Activated CD4-positive, alpha-beta memory T cell treated with anti-CD3 and anti-CD28 coated beads for 36 hours (primary cell): ENCODE data around the gene ABCC11. TPM values are rescaled to one million over a fixed set of nuclear protein-coding genes. Genes with fewer than 3 reads are reported as not detected.

Experiments
- CTCF ChIA-PET: fragments of 350-600 bp; sonication (Branson Sonifier 250); formaldehyde crosslinking; loops from one replicate; lab custom pipeline; 2021; ENCODE audit warnings: antibody characterized with exemption, inconsistent platforms; lab: Charles Lee
- POLR2A ChIA-PET: fragments of 350-600 bp; sonication (Branson Sonifier 250); formaldehyde crosslinking; loops from one replicate; lab custom pipeline; 2021; ENCODE audit warnings: antibody characterized with exemption; lab: Charles Lee
- DNase-seq: peaks from one replicate; pipeline ENCODE4 v3.0.0-alpha.2; 2020
- H3K27ac Mint-ChIP-seq: one replicate; pipeline ENCODE4 v1.8.0; 2021; ENCODE audit warnings: mixed read lengths
- H3K27me3 Mint-ChIP-seq: one replicate; pipeline ENCODE4 v1.8.0; 2021; ENCODE audit warnings: mixed read lengths
- H3K36me3 Mint-ChIP-seq: one replicate; pipeline ENCODE4 v1.8.0; 2021; ENCODE audit warnings: mixed read lengths
- H3K4me1 Mint-ChIP-seq: one replicate; pipeline ENCODE4 v1.8.0; 2021; ENCODE audit warnings: low read depth, mixed read lengths
- H3K4me3 Mint-ChIP-seq: one replicate; pipeline ENCODE4 v1.8.0; 2021; ENCODE audit warnings: mild to moderate bottlenecking, mixed read lengths
- H3K9me3 Mint-ChIP-seq: one replicate; pipeline ENCODE4 v1.8.0; 2021; ENCODE audit warnings: mixed read lengths
- intact Hi-C: fragments of 100-400 bp; cut with micrococcal nuclease; formaldehyde crosslinking; loops from one replicate; pipeline ENCODE4 v1.15.1; 2023
- total RNA-seq, 2 experiments: library from RNA; stranded (reverse); gene quantifications; one replicate each; pipeline ENCODE4 v1.2.3, GENCODE V29; 2021

ABCC11 gene
- total RNA-seq, 2 experiments from 2014 or later, result 0.15 to 0.33 TPM

DNA sequence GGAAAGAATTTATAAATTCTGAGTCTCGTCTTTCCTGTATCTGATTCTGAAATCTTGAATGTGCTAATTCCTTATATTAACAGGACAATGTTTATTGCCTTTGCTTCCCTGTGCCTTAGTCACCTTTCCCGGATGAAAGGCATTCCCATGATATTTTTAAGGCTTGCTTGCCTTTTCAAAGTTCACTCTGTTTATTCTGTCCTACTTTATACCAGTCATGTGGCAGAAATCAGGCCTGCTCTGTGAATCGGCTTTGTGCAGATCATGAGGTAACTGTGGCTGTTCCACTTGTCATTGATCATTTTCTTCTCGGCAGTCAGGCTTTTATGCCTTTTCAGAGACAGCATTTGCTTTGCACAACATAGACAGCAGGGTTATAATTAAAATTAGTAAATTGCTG lies 28.8 kb upstream of the ABCC11 start:
- peaks cover 21% of the 10 kb centered on the region for H3K36me3 Mint-ChIP-seq

DNA sequence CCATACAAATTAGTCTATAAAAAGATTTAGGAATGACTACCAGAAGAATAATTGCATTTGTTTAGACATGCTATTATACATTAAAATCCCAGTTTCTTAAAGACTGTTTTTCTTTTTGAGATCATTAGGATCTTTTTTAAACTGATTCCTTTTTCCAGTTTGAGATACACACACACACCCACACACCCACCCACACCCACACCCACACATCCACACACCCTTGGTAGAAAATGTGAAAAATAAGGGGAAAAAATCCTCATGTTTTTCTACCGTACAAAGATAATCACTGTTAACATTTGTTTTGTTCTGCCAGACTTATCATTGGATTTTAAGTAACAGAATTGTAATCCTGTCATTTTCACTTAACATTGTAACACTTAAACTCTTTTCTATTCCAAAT lies 27.1 kb upstream of the ABCC11 start:
- Mint-ChIP-seq H3K4me3 (no peak overlapping the region), H3K27ac (no peak overlapping the region), H3K9me3 (no peaks in the 10 kb centered on the region), H3K36me3 (peaks cover 23% of the 10 kb centered on the region), H3K4me1 (no peaks in the 10 kb centered on the region), H3K27me3 (no peaks in the 10 kb centered on the region)
- ChIA-PET CTCF (no interaction called here), POLR2A (no interaction called here)
- DNase-seq, result no peak
- intact Hi-C loops, result no loop called here

More for the DNA sequence above, 28.8 kb upstream of the ABCC11 start:
- intact Hi-C loops, result no loop called here
- H3K27ac Mint-ChIP-seq, result no peak overlapping the region
- peaks cover 2% of the 10 kb centered on the region for H3K4me1 Mint-ChIP-seq
- ChIA-PET POLR2A (no interaction called here), CTCF (no interaction called here)
- no peaks in the 10 kb centered on the region for H3K9me3 Mint-ChIP-seq
- H3K4me3 Mint-ChIP-seq, result no peak overlapping the region
- DNase-seq, result no peak
- H3K27me3 Mint-ChIP-seq, result no peaks in the 10 kb centered on the region

DNA sequence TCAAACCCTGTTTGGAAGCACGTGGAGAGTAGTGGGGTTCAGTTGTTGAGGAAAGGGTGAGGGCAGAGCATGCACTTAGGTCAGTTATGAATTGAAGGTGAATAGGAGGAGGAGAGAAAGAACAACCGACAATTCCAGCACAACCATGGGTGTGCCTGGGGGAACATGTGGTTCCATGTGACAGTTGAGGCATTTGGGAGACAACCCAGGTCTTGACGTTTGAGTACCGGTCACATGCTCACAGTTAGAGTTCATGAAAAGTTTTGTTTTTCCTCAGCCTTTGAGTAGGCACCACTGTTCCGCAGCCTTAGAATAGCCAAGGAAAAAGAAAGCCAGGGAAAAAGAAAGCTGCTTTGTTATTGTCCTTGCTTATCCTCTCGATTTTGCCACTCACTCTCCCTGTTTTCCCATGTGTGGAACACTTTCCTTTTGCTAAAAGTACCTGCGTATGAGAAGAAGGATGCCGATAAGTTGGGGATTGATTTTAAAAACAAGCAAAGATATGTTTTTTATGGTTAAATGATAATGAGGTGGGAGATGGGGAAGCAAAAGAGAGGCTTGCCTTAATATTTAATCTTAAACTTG lies 25.6 kb upstream of the ABCC11 start:
- ChIA-PET CTCF (no interaction called here), POLR2A (no interaction called here)
- peaks cover 16% of the 10 kb centered on the region for H3K36me3 Mint-ChIP-seq
- intact Hi-C loops, result no loop called here
- DNase-seq, result no peak
- H3K9me3 Mint-ChIP-seq, result no peaks in the 10 kb centered on the region
- no peaks in the 10 kb centered on the region for H3K4me1 Mint-ChIP-seq
- no peak overlapping the region for H3K27ac Mint-ChIP-seq
- H3K4me3 Mint-ChIP-seq, result no peak overlapping the region
- no peaks in the 10 kb centered on the region for H3K27me3 Mint-ChIP-seq

DNA sequence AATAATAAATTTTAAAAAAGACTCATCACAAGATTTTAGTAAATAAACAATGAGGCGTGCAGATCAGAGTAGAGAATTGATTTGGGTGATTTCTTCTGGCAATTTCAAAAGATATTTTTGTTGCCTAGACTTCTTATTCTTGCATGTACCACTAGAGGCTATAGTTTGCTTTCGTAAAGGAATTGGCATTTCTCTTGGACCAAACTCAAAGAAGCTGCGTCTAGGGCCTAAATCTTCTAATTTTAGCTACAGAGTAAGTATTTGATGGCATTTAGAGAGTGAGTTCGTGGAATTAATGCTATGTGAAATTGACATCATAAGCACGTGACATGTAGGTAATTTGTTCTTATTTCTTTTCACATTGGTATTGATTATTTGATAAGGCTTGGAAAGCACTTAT lies 24.4 kb upstream of the ABCC11 start:
- CTCF ChIA-PET, result no interaction called here
- Mint-ChIP-seq H3K9me3 (no peaks in the 10 kb centered on the region), H3K27ac (no peak overlapping the region), H3K4me1 (no peaks in the 10 kb centered on the region), H3K4me3 (no peak overlapping the region), H3K27me3 (no peaks in the 10 kb centered on the region), H3K36me3 (peaks cover 12% of the 10 kb centered on the region)
- DNase-seq, result no peak
- intact Hi-C loops, result no loop called here
- POLR2A ChIA-PET, result interaction anchor here (0.6 kb wide), 1 partner anchor 1284 kb away, joined by 3 read pairs; no protein-coding TSS in a partner anchor

DNA sequence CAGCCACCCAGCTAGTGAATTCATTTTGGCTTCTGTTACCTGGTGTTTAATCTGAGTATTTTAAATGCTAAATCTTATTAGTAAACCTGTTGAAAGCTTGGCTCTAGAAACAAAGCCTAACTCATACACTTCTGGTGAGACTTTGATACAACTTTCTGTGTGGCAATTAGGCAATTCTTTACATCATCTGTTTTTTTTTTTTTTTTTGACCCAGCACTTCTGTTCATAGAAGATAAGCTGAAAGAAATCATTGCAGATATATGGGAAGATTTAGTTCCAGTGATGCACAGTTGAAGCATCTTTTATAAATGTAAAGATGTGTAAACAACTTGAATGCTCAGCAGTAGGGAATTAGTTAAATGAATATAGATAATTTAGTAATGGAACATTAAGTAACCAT lies 21.7 kb upstream of the ABCC11 start:
- Mint-ChIP-seq H3K27me3 (no peaks in the 10 kb centered on the region), H3K9me3 (no peaks in the 10 kb centered on the region), H3K27ac (no peak overlapping the region), H3K36me3 (peaks cover 22% of the 10 kb centered on the region), H3K4me1 (peaks cover 2% of the 10 kb centered on the region), H3K4me3 (no peak overlapping the region)
- CTCF ChIA-PET, result no interaction called here
- intact Hi-C loops, result no loop called here
- no peak for DNase-seq
- POLR2A ChIA-PET, result no interaction called here

DNA sequence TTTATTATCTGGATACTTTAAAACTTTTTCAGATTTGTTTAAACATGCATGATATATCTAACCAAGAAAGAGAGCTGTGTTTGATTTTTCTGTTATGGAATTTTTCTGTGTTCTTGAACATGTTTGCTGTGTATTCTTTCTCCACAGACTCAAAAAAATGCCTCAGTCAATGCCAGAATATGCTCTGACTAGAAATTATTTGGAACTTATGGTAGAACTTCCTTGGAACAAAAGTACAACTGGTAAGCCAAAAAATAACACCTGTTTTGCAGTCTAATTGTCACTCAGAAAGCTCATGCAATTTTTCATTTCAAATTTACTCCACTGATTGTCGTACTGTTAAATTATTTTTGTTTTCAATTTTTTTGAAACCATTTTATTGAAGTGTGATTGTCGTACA lies 15.3 kb upstream of the ABCC11 start:
- CTCF ChIA-PET, result no interaction called here
- POLR2A ChIA-PET, result no interaction called here
- Mint-ChIP-seq H3K9me3 (peaks cover 4% of the 10 kb centered on the region), H3K27me3 (no peaks in the 10 kb centered on the region), H3K36me3 (peaks cover 54% of the 10 kb centered on the region), H3K4me1 (peaks cover 2% of the 10 kb centered on the region), H3K4me3 (no peak overlapping the region), H3K27ac (no peak overlapping the region)
- DNase-seq, result no peak
- intact Hi-C loops, result no loop called here

DNA sequence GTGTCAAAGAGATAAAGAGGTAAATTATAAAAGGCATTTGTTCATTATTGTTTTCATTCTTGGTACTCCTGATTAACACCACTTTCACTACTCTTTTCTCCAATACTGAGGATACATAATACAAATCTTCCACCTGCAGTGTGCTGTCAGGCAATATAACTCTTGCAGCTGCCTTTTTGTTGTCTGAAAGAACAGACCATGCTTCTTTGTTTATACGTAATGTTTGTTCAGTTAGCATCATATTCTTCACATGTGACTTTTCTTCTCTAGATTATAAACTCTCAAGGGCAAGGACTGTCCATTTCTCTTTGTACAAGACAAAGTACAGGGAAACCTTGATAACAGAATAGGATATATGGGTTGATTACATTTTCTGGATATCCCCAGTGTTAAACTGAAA lies 14.2 kb upstream of the ABCC11 start:
- intact Hi-C loops, result no loop called here
- Mint-ChIP-seq H3K36me3 (peaks cover 56% of the 10 kb centered on the region), H3K9me3 (peaks cover 4% of the 10 kb centered on the region), H3K4me1 (peaks cover 2% of the 10 kb centered on the region), H3K27ac (no peak overlapping the region), H3K27me3 (no peaks in the 10 kb centered on the region), H3K4me3 (no peak overlapping the region)
- DNase-seq, result no peak
- ChIA-PET POLR2A (no interaction called here), CTCF (no interaction called here)

DNA sequence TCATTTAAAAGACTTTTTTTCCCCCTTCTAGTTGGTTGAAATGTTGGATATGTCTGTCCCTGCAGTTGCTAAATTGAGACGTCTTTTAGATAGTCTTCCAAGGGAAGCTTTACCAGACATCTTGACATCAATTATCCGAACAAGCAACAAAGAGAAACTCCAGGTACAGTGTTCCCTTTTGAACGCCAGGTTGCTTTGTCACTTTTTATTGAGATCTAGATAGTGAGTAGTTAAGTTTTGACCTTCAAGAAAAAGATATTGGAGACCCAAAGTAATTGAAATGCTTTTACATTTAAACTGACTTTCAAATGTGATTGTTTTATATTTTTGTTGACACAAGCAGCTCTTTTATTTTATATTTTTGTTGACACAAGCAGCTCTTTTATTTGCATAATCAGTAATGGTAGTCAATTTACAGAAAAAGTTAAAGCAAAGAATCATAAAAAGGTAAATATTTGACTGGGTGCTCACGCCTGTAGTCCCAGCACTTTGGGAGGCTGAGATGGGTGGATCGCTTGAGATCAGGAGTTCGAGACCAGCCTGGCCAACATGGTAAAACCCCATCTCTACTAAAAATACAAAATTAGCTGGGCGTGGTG lies 9.3 kb upstream of the ABCC11 start:
- intact Hi-C loops, result no loop called here
- Mint-ChIP-seq H3K27ac (no peak overlapping the region), H3K4me3 (no peak overlapping the region), H3K27me3 (no peaks in the 10 kb centered on the region), H3K9me3 (no peaks in the 10 kb centered on the region), H3K36me3 (peaks cover 48% of the 10 kb centered on the region), H3K4me1 (no peaks in the 10 kb centered on the region)
- POLR2A ChIA-PET, result no interaction called here
- no peak for DNase-seq
- CTCF ChIA-PET, result no interaction called here

DNA sequence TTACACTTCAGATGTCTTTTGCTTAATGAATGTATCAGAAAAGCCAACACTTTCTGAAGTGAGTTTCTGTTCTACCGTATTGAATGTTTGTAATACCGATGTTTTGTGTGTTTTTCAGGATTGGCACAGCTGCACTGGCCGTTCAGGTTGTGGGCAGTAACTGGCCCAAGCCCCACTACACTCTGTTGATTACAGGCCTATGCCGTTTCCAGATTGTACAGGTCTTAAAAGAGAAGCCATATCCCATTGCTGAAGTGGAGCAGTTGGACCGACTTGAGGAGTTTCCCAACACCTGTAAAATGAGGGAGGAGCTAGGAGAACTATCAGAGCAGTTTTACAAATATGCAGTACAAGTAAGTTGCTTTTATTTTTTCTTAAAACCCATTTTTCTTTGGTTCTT lies 4.7 kb upstream of the ABCC11 start:
- DNase-seq, result no peak
- Mint-ChIP-seq H3K4me3 (no peak overlapping the region), H3K9me3 (no peaks in the 10 kb centered on the region), H3K27ac (no peak overlapping the region), H3K36me3 (peaks cover 26% of the 10 kb centered on the region), H3K27me3 (no peaks in the 10 kb centered on the region), H3K4me1 (peaks cover 24% of the 10 kb centered on the region)
- intact Hi-C loops, result no loop called here
- POLR2A ChIA-PET, result no interaction called here
- CTCF ChIA-PET, result interaction anchor here (1.3 to 1.9 kb wide), 2 partner anchors 87 to 371 kb away, joined by 5 to 7 read pairs; no protein-coding TSS in a partner anchor

DNA sequence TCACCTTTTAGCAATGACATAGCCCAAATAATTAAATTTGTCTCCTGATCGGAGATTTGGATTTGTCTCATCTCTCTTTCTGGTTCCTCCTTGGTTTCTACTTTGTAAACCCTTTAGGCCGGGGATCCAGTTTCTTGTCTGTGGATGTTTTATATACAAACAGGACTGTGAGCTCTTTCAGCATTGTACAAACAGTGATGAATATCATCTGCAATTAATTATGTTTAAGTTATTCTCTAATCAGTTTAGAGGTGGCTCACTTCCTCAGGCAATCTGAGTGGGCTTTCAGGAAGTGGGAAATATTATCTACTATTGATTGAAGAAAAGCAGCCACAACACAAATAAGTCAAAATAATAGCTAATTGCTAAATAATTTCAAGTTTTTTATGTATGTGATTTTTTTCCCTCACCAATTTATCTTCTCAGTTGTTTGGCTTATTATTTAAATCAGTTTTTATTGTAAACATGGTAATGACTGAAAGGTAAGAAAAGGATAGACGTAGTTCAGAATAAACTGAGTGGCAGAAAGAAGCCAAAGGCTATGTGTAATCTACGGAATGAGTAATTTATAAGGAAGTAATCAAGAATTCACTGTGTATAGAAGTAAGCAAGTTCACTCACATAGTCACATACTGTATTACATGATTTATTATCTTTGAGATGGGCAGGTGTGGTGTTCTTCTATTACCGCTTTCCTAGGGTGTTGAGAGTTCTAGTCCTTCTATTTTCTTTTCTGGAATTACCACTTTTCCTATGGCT lies 3.4 kb upstream of the ABCC11 start:
- no peak for DNase-seq
- no peak overlapping the region for H3K4me3 Mint-ChIP-seq
- intact Hi-C loops, result no loop called here
- ChIA-PET POLR2A (no interaction called here), CTCF (interaction anchor here (1.9 kb wide), 1 partner anchor 373 kb away, joined by 7 read pairs; no protein-coding TSS in a partner anchor)
- no peaks in the 10 kb centered on the region for H3K27me3 Mint-ChIP-seq
- no peak overlapping the region for H3K27ac Mint-ChIP-seq
- peaks cover 32% of the 10 kb centered on the region for H3K4me1 Mint-ChIP-seq
- H3K9me3 Mint-ChIP-seq, result no peaks in the 10 kb centered on the region
- H3K36me3 Mint-ChIP-seq, result peaks cover 18% of the 10 kb centered on the region

DNA sequence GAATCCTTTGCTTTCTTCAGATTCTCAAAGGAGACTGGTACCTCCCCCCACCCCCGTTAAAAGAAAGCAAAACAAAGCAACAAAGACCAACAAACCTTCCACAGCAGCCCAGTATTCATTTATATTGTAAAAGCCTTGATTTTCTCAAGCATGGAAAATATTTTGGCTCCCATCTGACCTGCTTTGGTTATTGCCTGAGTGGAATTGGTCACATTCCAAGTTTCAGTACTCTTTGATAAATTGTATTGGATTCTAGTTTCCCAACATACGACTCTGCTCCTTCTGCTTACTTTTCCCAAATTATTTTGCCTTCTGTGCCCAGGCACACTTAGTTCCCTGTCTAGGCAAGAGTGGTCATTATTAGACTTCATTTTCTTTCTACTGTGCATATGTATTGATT lies 1.3 kb downstream of the ABCC11 start:
- H3K36me3 Mint-ChIP-seq, result no peaks in the 10 kb centered on the region
- peaks cover 7% of the 10 kb centered on the region for H3K9me3 Mint-ChIP-seq
- no peak for DNase-seq
- no peaks in the 10 kb centered on the region for H3K27me3 Mint-ChIP-seq
- CTCF ChIA-PET, result no interaction called here
- peaks cover 39% of the 10 kb centered on the region for H3K4me1 Mint-ChIP-seq
- POLR2A ChIA-PET, result no interaction called here
- no peak overlapping the region for H3K4me3 Mint-ChIP-seq
- H3K27ac Mint-ChIP-seq, result no peak overlapping the region
- intact Hi-C loops, result no loop called here

DNA sequence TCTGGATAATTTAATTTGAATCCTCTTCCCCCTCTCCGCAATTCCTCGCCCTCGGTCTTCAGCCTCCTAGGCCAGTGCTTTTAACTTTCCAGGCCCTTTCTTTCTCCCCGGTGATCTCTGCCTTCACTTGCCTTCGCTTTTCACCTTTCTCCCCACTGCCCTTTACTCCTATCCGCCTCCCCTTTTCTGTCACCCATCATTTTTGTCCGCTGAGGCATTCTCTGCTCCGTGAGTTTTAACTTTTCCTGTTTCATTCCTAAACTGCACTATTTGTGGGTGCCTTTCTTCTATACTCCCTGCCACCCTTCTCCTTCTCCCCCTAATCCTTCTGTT lies 2.5 kb downstream of the ABCC11 start:
- peak overlapping the region; percentile 78 for H3K27ac Mint-ChIP-seq
- no peak for DNase-seq
- H3K36me3 Mint-ChIP-seq, result no peaks in the 10 kb centered on the region
- H3K9me3 Mint-ChIP-seq, result peaks cover 13% of the 10 kb centered on the region
- ChIA-PET CTCF (interaction anchor here (1.2 to 2.0 kb wide), 2 partner anchors 88 to 378 kb away, joined by 3 to 9 read pairs; no protein-coding TSS in a partner anchor), POLR2A (interaction anchor here (1.2 to 1.6 kb wide), 2 partner anchors 368 to 386 kb away, joined by 3 read pairs; no protein-coding TSS in a partner anchor)
- H3K27me3 Mint-ChIP-seq, result no peaks in the 10 kb centered on the region
- H3K4me3 Mint-ChIP-seq, result peak overlapping the region; percentile 83
- H3K4me1 Mint-ChIP-seq, result peaks cover 36% of the 10 kb centered on the region
- intact Hi-C loops, result loop anchor here (1.0 to 5.0 kb wide), 2 partner anchors 13 to 72 kb away; no protein-coding TSS in a partner anchor
